GM18508 (cell line): ENCODE results near the gene TMEM132A.

ENCODE experiments used
- ATAC-seq: cut with Tn5 transposase; IDR thresholded peaks from one replicate; pipeline ENCODE4 v1.9.1; 2021; ENCODE audit warnings: moderate number of reproducible peaks; ENCODE audit not compliant: insufficient read depth, unreplicated experiment

The TMEM132A gene

GRCh38 chr11:60919320-60919719, 4.9 kb upstream of the TMEM132A start:
- no peak for ATAC-seq

DNA sequence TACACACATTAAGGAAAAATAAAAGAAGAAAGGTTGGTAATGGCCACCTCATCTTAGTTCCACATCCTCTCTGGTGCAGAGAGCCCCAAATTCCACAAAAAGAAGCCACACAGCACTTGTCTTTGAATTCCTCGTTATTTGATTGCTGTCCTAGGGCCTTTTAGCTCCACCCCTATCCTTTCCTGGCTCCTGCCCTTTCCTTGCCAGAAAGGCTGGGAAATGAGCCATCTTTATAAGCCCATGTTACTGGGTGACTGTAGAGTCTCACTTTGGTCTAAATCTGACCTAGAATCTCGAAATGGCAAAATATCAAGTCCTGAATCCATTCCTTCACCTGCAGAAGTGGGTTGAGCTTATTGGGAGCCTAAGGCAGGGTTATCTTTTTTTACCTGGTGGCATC, 4.3 kb upstream of the TMEM132A start:
- ATAC-seq, result no peak

GRCh38 chr11:60921259-60921658, 3.0 kb upstream of the TMEM132A start:
- ATAC-seq, result no peak

GRCh38 chr11:60921777-60922335, 2.4 kb upstream of the TMEM132A start:
- ATAC-seq, result no peak

- ATAC-seq, result no peak
Observed at GRCh38 chr11:60922906-60923305, 1.4 kb upstream of the TMEM132A start.

DNA sequence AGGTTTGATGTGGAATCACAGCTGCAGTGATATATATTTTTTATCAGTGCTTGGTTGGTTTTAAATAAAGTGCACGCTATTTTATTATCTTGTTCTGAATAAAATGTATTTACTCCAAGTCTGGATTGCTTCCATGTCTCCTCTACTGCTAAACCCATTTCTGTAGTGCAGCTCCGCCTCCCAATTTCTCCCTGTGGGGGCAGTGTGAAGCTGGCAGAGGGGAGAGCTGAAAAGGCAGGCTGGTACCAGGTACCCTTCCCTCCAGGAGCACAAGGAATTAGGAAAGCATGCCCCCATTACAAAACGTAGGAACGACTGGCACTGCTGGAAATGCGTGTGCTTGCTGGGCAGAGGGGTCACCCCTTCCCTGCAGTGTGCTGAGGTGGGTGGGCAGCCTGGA, 934 bp upstream of the TMEM132A start:
- ATAC-seq, result no peak

GRCh38 chr11:60923800-60924109, 505 bp upstream of the TMEM132A start:
- no peak for ATAC-seq

GRCh38 chr11:60924906-60925853, 920 bp downstream of the TMEM132A start:
- no peak for ATAC-seq

- no peak for ATAC-seq
Observed at GRCh38 chr11:60925868-60926267, 1.6 kb downstream of the TMEM132A start.

DNA sequence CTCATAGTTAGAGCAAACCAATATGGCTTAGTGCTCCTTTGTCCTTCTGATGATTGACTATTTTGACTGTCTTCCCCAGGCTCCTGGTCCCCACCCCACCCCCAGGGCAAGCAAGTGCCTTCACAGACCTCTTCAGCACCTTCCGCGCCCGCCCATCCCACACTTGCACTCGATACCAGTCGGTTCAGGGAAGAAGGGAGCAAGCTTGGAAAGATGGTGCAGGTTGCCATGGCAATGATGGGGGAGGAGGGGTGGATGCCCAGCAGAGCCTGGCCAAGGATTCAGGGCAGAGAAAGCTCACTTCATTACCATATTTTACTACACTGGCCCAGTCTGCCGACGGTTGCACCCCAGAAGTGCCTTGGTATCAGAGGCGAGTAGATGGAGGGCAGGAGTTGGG, 2.2 kb downstream of the TMEM132A start:
- no peak for ATAC-seq

- no peak for ATAC-seq
Observed at GRCh38 chr11:60927061-60927592, 2.9 kb downstream of the TMEM132A start.

DNA sequence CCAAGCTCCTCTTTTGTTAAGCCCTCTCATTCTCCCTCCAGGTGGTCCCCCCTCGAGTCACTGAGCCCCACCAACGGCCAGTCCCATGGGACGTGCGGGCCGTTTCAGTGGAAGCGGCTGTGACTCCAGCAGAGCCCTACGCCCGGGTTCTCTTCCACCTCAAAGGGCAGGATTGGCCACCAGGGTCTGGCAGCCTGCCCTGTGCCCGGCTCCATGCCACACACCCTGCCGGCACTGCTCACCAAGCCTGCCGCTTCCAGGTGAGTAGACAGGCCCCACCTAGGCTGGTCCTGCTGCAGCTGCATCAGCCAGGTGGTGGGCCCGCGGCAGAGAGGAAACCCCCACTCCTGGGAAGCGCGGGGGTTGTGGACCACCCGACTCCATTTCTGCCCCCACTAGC, 3.3 kb downstream of the TMEM132A start:
- ATAC-seq, result no peak

DNA sequence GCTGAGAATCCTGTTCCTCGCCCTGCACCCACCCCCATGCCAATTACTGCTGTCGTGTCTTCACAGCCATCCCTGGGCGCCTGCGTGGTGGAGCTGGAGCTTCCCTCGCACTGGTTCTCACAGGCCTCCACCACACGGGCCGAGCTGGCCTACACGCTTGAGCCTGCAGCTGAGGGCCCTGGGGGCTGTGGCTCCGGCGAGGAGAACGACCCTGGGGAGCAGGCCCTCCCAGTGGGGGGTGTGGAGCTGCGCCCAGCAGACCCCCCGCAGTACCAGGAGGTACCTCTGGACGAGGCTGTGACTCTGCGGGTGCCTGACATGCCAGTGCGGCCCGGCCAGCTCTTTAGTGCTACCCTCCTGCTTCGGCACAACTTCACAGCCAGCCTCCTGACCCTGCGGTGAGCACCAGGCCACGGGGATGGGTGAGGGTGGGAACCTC, 4.3 kb downstream of the TMEM132A start:
- ATAC-seq, result no peak

- no peak for ATAC-seq
Observed at GRCh38 chr11:60929764-60930163, 5.5 kb downstream of the TMEM132A start.

- no peak for ATAC-seq
Observed at GRCh38 chr11:60930394-60930793, 6.1 kb downstream of the TMEM132A start.

DNA sequence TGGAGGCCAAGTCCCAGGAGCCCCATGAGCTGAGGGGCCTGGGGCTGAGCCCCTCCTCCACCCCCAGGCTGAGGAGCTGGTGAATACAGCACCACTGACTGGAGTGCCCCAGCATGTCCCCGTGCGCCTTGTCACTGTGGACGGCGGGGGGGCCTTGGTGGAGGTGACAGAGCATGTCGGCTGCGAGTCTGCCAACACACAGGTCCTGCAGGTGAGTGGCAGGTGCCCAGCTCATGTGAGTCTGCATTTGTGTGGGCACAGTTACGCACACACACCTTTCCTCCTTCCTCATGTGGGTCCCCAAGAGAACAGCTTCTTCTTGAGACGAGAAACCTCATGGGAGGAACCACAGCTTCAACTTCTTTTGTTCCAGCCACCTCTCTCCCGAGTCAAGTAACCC, 7.7 kb downstream of the TMEM132A start:
- ATAC-seq, result no peak

DNA sequence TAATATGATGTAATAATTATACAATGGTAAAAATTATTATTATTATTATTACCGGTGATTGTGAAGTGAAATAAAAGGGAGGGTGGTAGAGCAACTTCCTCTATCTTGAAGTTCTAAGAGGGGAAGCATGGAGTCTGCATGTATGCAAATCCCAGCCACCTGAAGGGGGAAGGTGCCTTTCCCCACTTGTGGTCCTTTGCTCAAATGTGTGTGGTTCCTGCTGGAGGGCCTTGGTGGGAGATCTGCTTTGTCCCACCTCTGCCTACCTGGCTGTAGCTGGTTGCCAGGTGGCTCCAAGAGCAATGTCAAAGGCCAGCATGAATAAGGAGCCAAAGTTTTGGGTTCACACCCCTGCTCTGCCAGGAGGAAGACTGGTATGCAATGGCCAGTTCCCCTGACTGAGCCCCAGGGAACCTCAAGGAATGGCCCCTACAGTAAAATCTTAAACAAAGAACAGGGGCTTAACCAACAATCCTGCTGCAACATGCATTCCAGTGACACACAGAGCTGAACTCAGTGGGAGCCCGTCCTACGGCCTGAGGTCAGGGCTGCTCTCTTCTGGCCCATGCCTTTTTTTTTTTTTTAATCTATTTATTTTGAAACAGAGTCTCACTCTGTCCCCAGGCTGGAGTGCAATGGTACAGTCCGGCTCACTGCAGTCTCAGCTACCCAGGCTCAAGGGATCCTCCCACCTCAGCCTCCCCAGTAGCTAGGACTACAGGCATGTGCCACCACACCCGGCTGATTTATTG, 8.5 kb downstream of the TMEM132A start:
- no peak for ATAC-seq

DNA sequence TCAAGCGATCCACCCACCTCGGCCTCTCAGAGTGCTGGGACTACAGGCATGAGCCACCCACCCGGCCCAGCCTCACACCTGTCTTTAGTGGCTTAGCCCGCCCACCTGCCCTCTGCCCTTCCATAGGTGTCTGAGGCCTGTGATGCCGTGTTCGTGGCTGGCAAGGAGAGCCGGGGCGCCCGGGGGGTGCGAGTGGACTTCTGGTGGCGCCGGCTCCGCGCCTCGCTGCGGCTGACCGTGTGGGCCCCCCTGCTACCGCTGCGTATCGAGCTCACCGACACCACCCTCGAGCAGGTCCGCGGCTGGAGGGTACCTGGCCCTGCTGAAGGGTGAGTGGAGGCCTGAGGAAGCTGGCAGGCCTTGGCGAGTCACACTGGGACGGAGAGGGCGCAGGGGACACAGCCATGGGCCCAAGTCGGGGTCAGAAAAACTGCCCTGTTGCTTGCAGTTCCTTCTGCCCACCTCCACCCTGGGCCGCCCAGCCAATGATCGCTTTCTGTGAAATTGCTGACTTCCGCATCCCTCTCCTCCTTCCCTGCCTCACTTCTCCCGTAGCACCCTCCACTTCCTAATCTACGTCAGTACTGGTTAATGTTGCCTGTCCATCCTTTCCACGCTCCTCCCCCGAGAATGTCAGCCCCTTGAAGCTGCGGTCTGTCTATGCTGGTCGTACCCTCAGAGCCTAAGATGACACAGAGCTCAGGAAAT, 9.3 kb downstream of the TMEM132A start:
- ATAC-seq, result no peak

DNA sequence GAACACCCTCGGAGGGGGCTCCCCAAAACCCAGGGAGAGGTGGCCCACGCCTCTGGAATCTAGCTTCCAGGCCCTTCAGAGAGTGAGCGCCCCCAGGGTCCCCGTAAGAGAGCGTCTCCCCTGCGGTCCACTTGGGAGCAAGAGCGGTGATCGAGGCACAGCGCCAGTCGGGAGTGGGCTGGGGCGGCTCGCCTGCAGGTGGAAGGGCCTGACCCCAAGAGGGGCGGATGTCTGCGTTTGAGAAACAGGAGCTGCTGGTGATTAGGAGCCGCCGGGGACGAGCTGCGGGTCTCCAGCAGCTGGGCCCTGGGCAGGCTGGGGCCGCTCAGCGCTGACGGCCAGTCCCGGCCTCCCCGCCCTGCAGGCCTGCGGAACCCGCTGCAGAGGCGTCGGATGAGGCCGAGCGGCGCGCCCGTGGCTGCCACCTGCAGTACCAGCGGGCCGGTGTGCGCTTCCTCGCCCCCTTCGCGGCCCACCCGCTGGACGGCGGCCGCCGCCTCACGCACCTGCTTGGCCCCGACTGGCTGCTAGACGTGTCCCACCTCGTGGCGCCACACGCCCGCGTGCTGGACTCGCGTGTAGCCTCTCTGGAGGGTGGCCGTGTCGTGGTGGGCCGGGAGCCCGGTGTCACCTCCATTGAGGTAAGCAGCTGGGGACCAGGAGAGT, 10.0 kb downstream of the TMEM132A start:
- ATAC-seq, result no peak
